ENCODE data around the gene C6orf141. TPM values are rescaled to one million over a fixed set of nuclear protein-coding genes. Genes with fewer than 3 reads are reported as not detected.

Gene C6orf141
- not detected for polyA plus RNA-seq (2013, experiment 1 of 2; ENCODE audit: insufficient read length)
- polyA plus RNA-seq (2013, experiment 2 of 2; ENCODE audit: insufficient read length), result 0.22 TPM

GRCh38 chr6:49550492-49551077 lies at the start of gene C6orf141:
C6orf141 (plus strand) TSS chr6:49550668; CDS start chr6:49550793, 125 bp downstream.
- DNase-seq, result no peak

GRCh38 chr6:49504666-49505065 lies 45.8 kb upstream of the C6orf141 start:
- no peak for DNase-seq

DNA sequence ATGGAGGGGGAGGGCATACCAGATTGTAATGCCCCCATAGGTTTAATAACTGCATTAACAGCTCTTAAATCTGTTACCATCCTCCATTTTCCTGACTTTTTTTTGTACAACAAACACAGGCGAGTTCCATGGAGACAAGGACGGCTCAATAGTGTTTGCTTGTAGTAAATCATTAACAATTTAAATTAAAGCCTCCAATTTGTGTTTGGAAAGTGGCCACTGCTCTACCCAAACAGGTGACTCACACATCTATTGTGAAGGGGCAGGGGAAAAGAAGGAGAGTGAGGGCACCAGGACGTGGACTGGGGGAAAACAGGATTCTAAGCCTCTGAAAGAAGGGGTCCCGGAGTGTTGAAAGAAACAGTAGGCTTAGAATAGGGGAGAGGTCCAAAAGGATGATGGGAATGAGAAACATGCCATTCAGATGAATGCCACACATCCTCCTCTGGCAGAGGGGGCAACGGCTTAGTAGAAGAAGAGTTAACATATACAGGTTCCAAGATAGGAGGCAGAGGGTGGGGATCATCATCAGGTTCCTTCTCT lies 43.8 kb upstream of the C6orf141 start:
- no peak for DNase-seq

DNA sequence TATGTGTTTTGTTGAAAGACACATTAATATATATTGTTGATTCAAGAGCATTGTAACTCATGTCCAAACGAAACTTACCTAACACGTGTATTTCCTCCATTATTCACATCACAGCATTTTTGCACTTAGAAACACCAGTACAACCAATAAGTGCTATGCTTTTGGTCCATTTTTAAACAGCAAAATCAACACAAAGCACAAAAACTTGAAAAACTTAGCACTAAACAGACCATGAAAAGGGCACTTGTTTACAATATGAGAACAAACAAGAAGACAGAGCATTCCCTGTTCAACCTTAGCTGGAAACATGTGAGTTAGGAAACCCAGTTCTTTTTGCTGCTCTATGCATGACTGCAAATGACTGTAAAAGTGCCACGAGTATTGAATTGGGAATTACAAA lies 41.1 kb upstream of the C6orf141 start:
- no peak for DNase-seq

- DNase-seq, result peak; percentile 71
Observed at GRCh38 chr6:49513153-49513989, 37.1 kb upstream of the C6orf141 start.

- no peak for DNase-seq
Observed at GRCh38 chr6:49514571-49515484, 35.6 kb upstream of the C6orf141 start.

DNA sequence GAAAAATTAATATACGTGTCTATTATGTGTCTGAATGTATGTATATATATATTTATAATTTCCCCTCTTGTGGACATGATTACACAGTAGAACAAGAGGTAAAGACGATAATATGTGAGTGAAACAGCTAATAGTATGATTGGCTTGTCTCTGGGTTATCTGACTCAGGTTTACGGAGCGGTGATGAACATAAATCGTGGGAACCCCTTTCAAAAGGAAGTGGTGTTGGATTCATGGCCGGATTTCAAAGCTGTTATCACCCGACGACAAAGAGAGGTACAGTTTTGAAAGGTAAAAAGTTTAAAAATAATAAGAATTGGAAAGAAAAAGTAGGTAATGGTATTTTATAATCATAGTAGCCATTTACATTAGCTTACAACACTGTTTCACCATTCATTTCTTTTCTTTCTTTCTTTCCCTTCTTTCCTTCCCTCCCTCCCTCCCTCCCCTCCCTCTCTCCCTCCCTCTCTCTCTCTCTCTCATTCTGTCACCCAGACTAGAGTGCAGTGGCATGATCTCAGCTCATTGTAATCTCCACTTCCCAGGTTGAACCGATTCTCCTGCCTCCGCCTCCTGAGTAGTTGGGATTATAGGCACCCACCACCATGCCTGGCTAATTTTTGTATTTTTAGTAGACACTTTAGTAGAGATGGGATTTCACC lies 34.9 kb upstream of the C6orf141 start:
- DNase-seq, result no peak

GRCh38 chr6:49516147-49516505 lies 34.3 kb upstream of the C6orf141 start:
- DNase-seq, result no peak

GRCh38 chr6:49517919-49518318 lies 32.5 kb upstream of the C6orf141 start:
- DNase-seq, result no peak

DNA sequence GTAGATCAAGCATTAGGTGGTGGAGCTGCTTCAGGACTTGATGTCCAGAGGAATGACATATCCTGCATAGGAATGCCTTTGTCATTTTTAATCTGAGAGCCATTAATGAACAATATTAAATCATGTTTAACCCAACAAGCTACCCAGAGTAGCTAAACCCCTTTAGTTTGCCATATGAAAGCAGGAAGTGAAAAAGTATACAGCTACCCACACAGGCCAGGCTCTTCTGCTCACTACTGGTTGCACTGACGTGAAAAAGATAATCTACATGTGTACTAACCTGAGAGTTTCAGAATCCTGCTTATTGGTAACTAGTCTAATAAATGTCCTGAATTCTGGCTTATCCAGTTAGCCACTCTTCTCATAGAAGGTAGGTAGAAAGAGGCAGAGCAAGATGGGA lies 30.8 kb upstream of the C6orf141 start:
- no peak for DNase-seq

DNA sequence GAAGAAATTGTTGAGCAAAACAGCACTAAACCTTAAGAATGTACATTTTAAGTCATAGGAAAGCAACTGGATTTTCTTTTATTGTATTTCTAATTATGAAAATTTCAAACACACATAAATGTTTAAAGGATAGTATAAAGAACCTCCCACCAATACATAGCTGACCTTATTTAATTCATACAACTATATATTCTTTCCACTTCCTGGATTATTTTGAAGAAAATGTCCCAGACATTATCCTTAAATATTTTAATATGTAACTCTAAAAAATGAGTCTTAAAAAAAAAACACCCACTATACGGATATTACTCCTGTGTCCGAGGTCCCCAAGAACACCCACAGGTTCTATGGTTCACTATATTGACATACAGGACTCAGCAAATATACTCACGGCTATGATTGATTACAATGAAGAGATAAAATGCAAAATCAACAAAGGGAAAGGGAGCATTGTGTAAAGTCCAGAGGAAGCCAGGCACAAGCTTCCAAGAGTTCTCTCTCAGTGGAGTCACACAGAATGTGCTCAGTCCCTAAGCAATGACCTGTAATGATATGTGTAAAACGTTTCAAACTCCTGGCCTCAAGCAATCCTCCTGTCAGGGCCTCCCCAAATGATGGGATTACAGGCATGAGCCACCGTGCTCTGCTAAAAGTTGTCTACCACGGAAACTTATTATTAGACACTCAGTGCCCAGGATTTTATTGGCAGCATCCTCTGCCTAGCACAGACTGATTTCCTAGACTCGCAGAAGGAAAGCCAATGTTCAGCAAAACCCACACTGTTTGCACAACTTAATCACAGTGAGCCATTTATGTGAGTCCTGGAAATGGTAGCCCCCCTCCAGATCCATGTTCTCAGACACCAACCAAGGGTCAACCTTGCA lies 27.5 kb upstream of the C6orf141 start:
- no peak for DNase-seq

DNA sequence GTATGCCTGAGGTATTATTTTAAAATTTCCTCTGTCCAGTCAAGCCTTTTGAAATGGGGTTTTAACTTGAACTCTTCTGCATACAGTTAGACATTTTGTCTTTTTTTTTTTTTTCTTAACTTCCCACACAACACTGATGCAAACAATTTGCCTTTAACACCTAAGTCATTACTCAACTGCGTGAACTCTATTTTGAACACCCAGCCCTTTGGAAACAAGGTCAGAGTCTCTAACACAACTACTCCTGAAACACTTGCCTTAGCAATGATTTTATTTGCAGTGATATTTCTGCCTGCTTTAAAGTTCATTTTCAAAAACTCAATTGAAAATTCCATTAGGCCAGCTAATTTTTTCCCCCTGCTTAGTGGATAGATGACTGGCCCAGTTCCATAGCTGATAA lies 26.6 kb upstream of the C6orf141 start:
- DNase-seq, result no peak

DNA sequence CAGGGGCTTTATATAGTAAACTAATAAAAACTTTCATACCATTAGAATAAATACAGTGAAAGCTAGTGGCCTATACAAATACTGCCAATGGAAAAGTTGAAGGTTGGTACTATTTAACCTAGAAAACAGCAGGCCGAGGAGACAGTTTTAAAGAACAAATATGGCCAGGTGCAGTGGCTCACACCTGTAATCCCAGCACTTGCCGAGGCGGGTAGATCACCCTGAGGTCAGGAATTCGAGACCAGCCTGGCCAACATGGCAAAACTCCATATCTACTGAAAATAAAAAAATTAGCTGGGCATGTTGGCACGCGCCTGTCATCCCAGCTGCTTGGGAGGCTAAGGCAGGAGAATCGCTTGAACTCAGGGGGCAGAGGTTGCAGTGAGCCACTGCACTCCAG lies 25.9 kb upstream of the C6orf141 start:
- no peak for DNase-seq

DNA sequence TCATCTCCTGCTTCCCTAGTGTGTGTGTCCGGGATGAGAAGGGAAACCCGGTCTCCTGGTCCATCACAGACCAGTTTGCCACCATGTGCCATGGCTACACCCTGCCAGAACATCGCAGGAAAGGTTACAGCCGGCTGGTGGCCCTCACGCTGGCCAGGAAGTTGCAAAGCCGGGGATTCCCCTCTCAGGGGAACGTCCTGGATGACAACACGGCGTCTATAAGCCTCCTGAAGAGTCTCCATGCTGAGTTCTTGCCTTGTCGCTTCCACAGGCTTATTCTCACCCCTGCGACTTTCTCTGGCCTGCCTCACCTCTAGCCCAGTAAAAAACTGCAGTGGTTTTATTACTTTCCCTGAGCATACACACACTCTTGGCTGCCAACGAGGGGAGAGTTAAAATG lies 23.9 kb upstream of the C6orf141 start:
- no peak for DNase-seq

GRCh38 chr6:49527320-49527719 lies 23.1 kb upstream of the C6orf141 start:
- no peak for DNase-seq

- no peak for DNase-seq
Observed at GRCh38 chr6:49528571-49528970, 21.9 kb upstream of the C6orf141 start.

DNA sequence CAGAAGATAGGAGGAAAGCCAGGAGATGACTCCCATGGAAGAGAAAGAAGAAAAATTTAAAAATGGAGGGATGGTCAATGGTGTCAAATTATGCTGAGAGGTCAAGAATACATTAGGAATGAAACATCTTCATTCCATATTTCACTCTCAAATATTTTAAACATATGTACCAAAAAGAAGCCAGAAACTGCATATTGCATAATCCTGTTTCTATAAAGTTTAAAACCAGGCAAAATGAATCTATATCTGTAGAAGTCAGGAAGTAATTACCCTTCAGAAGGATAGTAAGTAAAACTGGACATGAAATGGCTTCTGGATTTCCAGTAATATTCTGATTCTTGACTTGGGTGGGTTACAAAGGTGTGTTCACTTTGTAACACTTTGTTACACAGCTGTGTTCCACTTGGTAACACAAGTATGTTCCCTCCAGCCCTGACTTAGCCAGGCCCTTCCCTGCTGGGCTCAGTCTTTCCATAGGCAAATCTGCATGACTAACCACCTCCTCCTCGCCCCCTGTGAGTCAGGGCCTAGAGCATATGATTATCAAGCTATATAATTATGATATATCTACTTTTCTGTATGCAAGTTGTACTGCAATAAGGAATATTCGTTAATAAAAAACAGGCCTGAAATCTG lies 20.2 kb upstream of the C6orf141 start:
- no peak for DNase-seq

- DNase-seq, result peak; percentile 63
Observed at GRCh38 chr6:49531774-49532569, 18.5 kb upstream of the C6orf141 start.

DNA sequence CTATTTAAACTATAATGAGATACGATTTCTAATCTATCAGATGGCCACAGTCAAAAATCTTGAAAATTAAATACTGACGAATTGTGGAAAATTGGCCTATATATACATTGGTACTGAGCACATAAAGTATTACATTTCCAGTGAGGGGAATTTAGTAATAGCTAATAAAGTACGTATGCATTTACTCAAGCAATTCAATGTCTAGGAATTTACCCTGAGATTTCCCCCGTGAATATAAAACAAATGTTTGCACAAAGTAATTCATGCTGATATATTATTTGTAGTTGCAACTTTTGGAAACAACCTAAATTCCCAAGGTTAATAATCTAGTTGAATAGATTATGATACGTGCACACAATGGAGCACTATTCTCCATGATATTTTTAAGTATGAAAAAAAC lies 14.7 kb upstream of the C6orf141 start:
- DNase-seq, result no peak

GRCh38 chr6:49539102-49539501 lies 11.4 kb upstream of the C6orf141 start:
- no peak for DNase-seq
